Neutrophil (primary cell): ENCODE data around the gene KMO.

Experiments used
- H3K27ac ChIP-seq: fragments of 200-600 bp; sonication (generic); 2 replicates; pipeline ENCODE4 v1.5.1; 2016; ENCODE audit warnings: mild to moderate bottlenecking, moderate library complexity
- H3K27me3 ChIP-seq: fragments of 200-600 bp; sonication (generic); 2 replicates; pipeline ENCODE4 v1.6.0; 2016; ENCODE audit warnings: mild to moderate bottlenecking
- H3K36me3 ChIP-seq: fragments of 200-600 bp; sonication (generic); 2 replicates; pipeline ENCODE4 v1.5.1; 2017
- H3K4me1 ChIP-seq, 2 experiments: fragments of 200-600 bp in 1 of 2; sonication (generic) in 1 of 2; 1 replicate in 1 of 2; 2 replicates in 1 of 2; pipeline versions ENCODE4 v1.5.1 to v1.6.1; 2013 to 2016; ENCODE audit warnings: low read depth in 1 of 2, low read length in 1 of 2, mild to moderate bottlenecking in 1 of 2, moderate library complexity in 1 of 2; ENCODE audit not compliant: control insufficient read depth in 1 of 2, insufficient read depth in 1 of 2
- H3K4me3 ChIP-seq, 2 experiments: fragments of 200-600 bp in 1 of 2; sonication (generic) in 1 of 2; 1 replicate in 1 of 2; 2 replicates in 1 of 2; pipeline ENCODE4 v1.5.1; 2013 to 2016; ENCODE audit warnings: low read depth in 1 of 2, low read length in 1 of 2, mild to moderate bottlenecking in 1 of 2, moderate library complexity in 1 of 2
- H3K9me3 ChIP-seq: fragments of 200-600 bp; sonication (generic); 2 replicates; pipeline ENCODE4 v1.5.1; 2016
- TF ChIP-seq, protein P1 (sequence below): fragments of 200-600 bp; sonication (generic); IDR thresholded peaks from 2 replicates; pipeline ENCODE4 v1.5.1; 2016; ENCODE audit warnings: antibody characterized with exemption

The KMO gene

DNA sequence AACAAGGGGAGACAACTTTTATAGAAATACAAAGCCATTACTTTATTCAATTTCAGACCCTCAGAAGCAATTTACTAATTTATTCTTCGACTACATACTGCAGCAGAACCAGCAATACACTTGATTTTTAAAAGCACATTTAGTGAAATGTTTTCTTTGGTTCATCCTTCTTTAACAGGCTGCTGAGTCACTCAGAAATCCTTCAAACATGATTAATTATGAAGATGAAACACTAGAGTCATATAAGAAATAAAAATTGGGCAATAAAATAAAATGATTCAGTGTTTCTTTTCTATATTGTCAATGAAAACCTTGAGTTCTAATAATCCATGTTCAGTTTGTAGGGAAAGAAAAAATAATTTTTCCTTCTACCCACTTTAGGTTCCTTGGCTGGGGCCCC lies 61.0 kb downstream of the KMO start:
- no peaks in the 10 kb centered on the region for H3K36me3 ChIP-seq
- no peaks in the 10 kb centered on the region for H3K9me3 ChIP-seq
- H3K4me1 ChIP-seq: peaks cover 17 to 18% of the 10 kb centered on the region in 2 experiments
- H3K27ac ChIP-seq: no peak overlapping the region
- H3K27me3 ChIP-seq: no peaks in the 10 kb centered on the region
- TF ChIP-seq, protein P1, sequence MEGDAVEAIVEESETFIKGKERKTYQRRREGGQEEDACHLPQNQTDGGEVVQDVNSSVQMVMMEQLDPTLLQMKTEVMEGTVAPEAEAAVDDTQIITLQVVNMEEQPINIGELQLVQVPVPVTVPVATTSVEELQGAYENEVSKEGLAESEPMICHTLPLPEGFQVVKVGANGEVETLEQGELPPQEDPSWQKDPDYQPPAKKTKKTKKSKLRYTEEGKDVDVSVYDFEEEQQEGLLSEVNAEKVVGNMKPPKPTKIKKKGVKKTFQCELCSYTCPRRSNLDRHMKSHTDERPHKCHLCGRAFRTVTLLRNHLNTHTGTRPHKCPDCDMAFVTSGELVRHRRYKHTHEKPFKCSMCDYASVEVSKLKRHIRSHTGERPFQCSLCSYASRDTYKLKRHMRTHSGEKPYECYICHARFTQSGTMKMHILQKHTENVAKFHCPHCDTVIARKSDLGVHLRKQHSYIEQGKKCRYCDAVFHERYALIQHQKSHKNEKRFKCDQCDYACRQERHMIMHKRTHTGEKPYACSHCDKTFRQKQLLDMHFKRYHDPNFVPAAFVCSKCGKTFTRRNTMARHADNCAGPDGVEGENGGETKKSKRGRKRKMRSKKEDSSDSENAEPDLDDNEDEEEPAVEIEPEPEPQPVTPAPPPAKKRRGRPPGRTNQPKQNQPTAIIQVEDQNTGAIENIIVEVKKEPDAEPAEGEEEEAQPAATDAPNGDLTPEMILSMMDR: no peak
- H3K4me3 ChIP-seq: no peak overlapping the region

DNA sequence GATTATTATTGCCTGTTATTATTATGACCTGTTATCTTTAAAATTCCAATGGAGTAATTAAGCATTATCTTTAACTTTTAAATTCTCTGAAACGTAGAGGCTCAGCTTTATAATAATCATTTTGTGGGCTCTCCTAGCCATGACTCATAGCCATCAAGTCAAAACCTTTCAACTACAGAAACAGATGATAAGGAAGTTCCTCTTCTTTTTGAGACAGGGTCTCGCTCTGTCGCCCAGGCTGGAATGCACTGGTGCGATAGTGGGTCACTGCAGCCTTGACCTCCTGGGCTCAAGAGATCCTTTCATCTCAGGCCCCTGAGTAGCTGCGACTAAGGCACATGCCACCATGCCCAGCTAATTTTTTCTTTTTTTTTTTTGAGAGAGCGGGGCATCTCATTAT lies 64.5 kb downstream of the KMO start:
- TF ChIP-seq, protein P1: no peak
- H3K9me3 ChIP-seq: no peaks in the 10 kb centered on the region
- H3K27ac ChIP-seq: no peak overlapping the region
- H3K4me3 ChIP-seq: no peak overlapping the region
- H3K36me3 ChIP-seq: no peaks in the 10 kb centered on the region
- H3K27me3 ChIP-seq: no peaks in the 10 kb centered on the region
- peaks cover 5 to 6% of the 10 kb centered on the region in 2 experiments for H3K4me1 ChIP-seq

DNA sequence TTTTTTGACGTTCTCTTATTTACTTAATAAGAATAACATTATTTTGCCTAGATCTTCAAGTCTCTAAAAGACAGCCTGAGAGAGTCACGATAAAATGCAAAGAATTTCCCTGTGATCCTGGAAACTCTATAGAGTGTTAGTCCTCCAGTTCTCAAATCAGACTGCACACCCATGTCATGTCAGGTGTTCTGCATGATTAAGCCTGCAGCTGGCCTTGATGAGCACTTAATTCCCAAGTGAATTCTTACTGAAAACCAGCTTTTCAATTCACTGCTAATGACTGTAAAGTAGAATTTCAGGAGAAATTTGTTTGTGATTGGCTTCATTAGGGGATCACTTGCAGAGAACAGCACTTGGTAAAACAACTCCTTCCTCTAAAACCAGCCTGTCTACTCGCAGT lies 66.1 kb downstream of the KMO start:
- Histone ChIP-seq H3K9me3 (no peaks in the 10 kb centered on the region), H3K27ac (no peak overlapping the region), H3K27me3 (no peaks in the 10 kb centered on the region), H3K4me3 (no peak overlapping the region), H3K4me1 (no peaks in the 10 kb centered on the region), H3K36me3 (no peaks in the 10 kb centered on the region)
- TF ChIP-seq, protein P1: no peak

DNA sequence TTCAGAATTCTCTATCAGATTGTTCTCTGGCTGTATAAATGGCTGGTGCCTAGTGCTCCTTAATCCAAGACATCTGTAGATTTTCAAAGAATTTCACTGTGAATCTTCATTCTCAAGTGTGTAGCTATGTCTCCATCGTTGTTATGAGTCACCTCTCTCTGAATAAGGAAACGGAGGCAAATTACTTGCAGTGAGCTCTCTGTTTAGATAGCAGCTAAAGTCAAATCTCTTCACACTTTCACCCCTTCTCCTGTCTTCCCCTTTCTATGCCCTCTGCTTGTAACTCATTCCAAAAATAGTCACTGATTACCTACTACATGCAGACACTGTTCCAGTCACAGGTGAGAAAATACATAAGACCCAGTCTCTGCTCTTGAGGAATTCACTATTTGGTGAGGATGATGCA lies 68.3 kb downstream of the KMO start:
- Histone ChIP-seq H3K36me3 (no peaks in the 10 kb centered on the region), H3K27me3 (no peaks in the 10 kb centered on the region), H3K9me3 (no peaks in the 10 kb centered on the region), H3K4me1 (peaks cover 0 to 3% of the 10 kb centered on the region in 2 experiments), H3K27ac (no peak overlapping the region), H3K4me3 (no peak overlapping the region)
- TF ChIP-seq, protein P1: no peak

DNA sequence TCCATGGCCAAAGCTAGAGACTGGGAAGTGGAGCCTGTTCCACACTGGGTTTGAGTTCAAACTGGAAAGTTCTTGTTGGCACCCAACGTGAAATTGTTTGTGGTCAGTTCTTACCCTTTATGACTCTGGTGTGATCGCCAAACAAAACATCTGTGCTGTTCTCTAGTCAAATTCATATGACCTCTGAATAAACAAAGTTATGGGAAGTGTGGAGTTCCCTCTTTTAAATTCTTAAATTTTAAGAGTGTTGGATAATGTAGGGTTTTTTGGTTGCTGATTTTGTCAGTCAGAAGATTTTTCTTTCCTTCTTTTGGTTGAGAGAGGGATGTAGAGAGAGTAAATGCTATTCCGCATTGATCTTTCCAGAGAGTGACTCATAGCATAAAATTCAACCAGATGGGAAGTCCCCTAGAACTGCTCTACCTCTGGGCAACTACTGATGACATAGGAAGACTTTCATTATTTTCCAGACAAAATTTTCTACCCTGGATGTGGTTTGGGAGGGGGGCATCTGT lies 71.6 kb downstream of the KMO start:
- H3K4me3 ChIP-seq: no peak overlapping the region
- no peaks in the 10 kb centered on the region for H3K27me3 ChIP-seq
- peaks cover 0 to 3% of the 10 kb centered on the region in 2 experiments for H3K4me1 ChIP-seq
- no peaks in the 10 kb centered on the region for H3K36me3 ChIP-seq
- TF ChIP-seq, protein P1: no peak
- no peaks in the 10 kb centered on the region for H3K9me3 ChIP-seq
- H3K27ac ChIP-seq: no peak overlapping the region
